H1 (cell line): Measurements from ENCODE around the gene MEIOSIN. TPM values are rescaled to one million over a fixed set of nuclear protein-coding genes. Genes with fewer than 3 reads are reported as not detected.

ENCODE experiments used
- CTCF ChIA-PET: fragments of 300-600 bp; sonication (Branson Sonifier 250); formaldehyde crosslinking; loops from one replicate; lab custom pipeline; 2021; ENCODE audit not compliant: partially characterized antibody; lab: Charles Lee
- POLR2A ChIA-PET: fragments of 300-600 bp; sonication (Branson Sonifier 250); formaldehyde crosslinking; loops from one replicate; lab custom pipeline; 2021; ENCODE audit warnings: inconsistent platforms; ENCODE audit not compliant: partially characterized antibody; lab: Charles Lee
- DNase-seq, 2 experiments: peaks; one replicate each; pipeline versions ENCODE4 v3.0.0 to v3.0.0-alpha.2; 2010 to 2022; ENCODE audit warnings: low spot score in 2 of 2, low read depth in 1 of 2, mixed read lengths in 1 of 2
- FAIRE-seq: peaks from 2 replicates; lab custom pipeline; 2011; peaks lifted over from hg19 to GRCh38; lab: Jason Lieb, UNC
- H2AFZ ChIP-seq: 2 replicates; pipeline ENCODE4 v1.8.1; 2012; ENCODE audit warnings: low read length, inconsistent platforms
- H2AK5ac ChIP-seq: 2 replicates; pipeline ENCODE4 v1.6.1; 2013; ENCODE audit warnings: low read depth, low read length
- H2BK120ac ChIP-seq: replicated peaks from 2 replicates; pipeline ENCODE3; 2013; ENCODE audit warnings: low read depth, low read length, inconsistent platforms
- H2BK12ac ChIP-seq: 2 replicates; pipeline ENCODE4 v1.6.1; 2013; ENCODE audit warnings: low read depth, low read length
- H2BK15ac ChIP-seq: 2 replicates; pipeline ENCODE4 v1.6.1; 2013; ENCODE audit warnings: low read length
- H2BK20ac ChIP-seq: 2 replicates; pipeline ENCODE4 v1.6.1; 2013; ENCODE audit warnings: low read length
- H2BK5ac ChIP-seq: 2 replicates; pipeline ENCODE4 v1.6.1; 2013; ENCODE audit warnings: low read depth, low read length
- H3K14ac ChIP-seq: 2 replicates; pipeline ENCODE4 v1.6.1; 2013; ENCODE audit warnings: inconsistent platforms; ENCODE audit not compliant: insufficient read length
- H3K18ac ChIP-seq: 2 replicates; pipeline ENCODE4 v1.6.1; 2013; ENCODE audit warnings: low read length; ENCODE audit errors: extremely low read depth
- H3K23ac ChIP-seq: 2 replicates; pipeline ENCODE4 v1.6.1; 2013; ENCODE audit warnings: inconsistent platforms; ENCODE audit not compliant: insufficient read length
- H3K23me2 ChIP-seq: 2 replicates; pipeline ENCODE4 v1.6.1; 2013; ENCODE audit warnings: low read depth, low read length
- H3K27ac ChIP-seq: 2 replicates; pipeline ENCODE4 v1.6.1; 2011; ENCODE audit warnings: low read depth, low read length, inconsistent platforms
- H3K27me3 ChIP-seq, 4 experiments: replicated peaks in 1 of 4; 1 replicate in 1 of 4; 2 replicates in 3 of 4; pipeline versions ENCODE4 v1.6.1 to v1.8.1; 2011 to 2013; ENCODE audit warnings: low read length in 3 of 4, mild to moderate bottlenecking in 3 of 4, inconsistent platforms in 2 of 4, mixed read lengths in 2 of 4, moderate library complexity in 1 of 4; ENCODE audit not compliant: control insufficient read depth in 3 of 4, insufficient read depth in 3 of 4; ENCODE audit errors: extremely low read depth in 1 of 4
- H3K36me3 ChIP-seq, 4 experiments: 2 replicates each; pipeline versions ENCODE4 v1.6.1 to v1.8.1; 2011 to 2013; ENCODE audit warnings: mild to moderate bottlenecking in 4 of 4, low read length in 3 of 4, moderate library complexity in 2 of 4, control low read depth in 1 of 4, inconsistent platforms in 1 of 4; ENCODE audit not compliant: insufficient read depth in 4 of 4, control insufficient read depth in 2 of 4
- H3K4ac ChIP-seq: replicated peaks from 2 replicates; pipeline ENCODE3; 2013; ENCODE audit warnings: low read length, low read depth, mixed read lengths, inconsistent platforms; ENCODE audit not compliant: insufficient read length
- H3K4me1 ChIP-seq, 4 experiments: replicated peaks in 1 of 4; 1 replicate in 1 of 4; 2 replicates in 3 of 4; pipeline versions ENCODE4 v1.6.1 to v1.8.1; 2011 to 2013; ENCODE audit warnings: low read length in 3 of 4, inconsistent platforms in 2 of 4, mixed read lengths in 1 of 4; ENCODE audit not compliant: insufficient read depth in 4 of 4, control insufficient read depth in 3 of 4
- H3K4me2 ChIP-seq, 2 experiments: 2 replicates each; pipeline versions ENCODE4 v1.6.1 to v1.8.1; 2011 to 2013; ENCODE audit warnings: low read depth in 2 of 2, low read length in 2 of 2, control low read depth in 1 of 2, inconsistent platforms in 1 of 2, mild to moderate bottlenecking in 1 of 2; ENCODE audit not compliant: insufficient read depth in 1 of 2
- H3K4me3 ChIP-seq, 4 experiments: fragments of 200-600, 300-600 bp in 1 of 4; sonication (generic), shearing (Covaris generic), sonication (Bioruptor Twin) in 1 of 4; 2 replicates each; pipeline versions ENCODE4 v1.5.1 to v1.8.1; 2011 to 2016; ENCODE audit warnings: low read length in 4 of 4, low read depth in 3 of 4, control low read depth in 2 of 4, inconsistent platforms in 2 of 4, mild to moderate bottlenecking in 2 of 4, mixed read lengths in 1 of 4, moderate library complexity in 1 of 4; ENCODE audit not compliant: insufficient read depth in 2 of 4; ENCODE audit errors: extremely low read depth in 1 of 4
- H3K56ac ChIP-seq: replicated peaks from 2 replicates; pipeline ENCODE3; 2013; ENCODE audit warnings: low read depth, mild to moderate bottlenecking, mixed read lengths, low read length, inconsistent platforms; ENCODE audit not compliant: insufficient read length
- H3K79me1 ChIP-seq: 2 replicates; pipeline ENCODE4 v1.6.1; 2013; ENCODE audit warnings: low read depth, low read length, control low read depth
- H3K79me2 ChIP-seq, 2 experiments: 2 replicates each; pipeline versions ENCODE4 v1.6.1 to v1.8.1; 2012 to 2013; ENCODE audit warnings: low read length in 2 of 2, mild to moderate bottlenecking in 2 of 2, inconsistent platforms in 1 of 2; ENCODE audit not compliant: insufficient read depth in 2 of 2, control insufficient read depth in 1 of 2
- H3K9ac ChIP-seq, 4 experiments: replicated peaks in 1 of 4; 1 replicate in 1 of 4; 2 replicates in 3 of 4; pipeline versions ENCODE4 v1.6.1 to v1.8.1; 2011 to 2013; ENCODE audit warnings: low read depth in 3 of 4, low read length in 3 of 4, control low read depth in 2 of 4, mild to moderate bottlenecking in 2 of 4, moderate library complexity in 2 of 4, inconsistent platforms in 1 of 4; ENCODE audit errors: extremely low read depth in 1 of 4
- H3K9me3 ChIP-seq, 2 experiments: 2 replicates each; pipeline versions ENCODE4 v1.6.1 to v1.8.1; 2012 to 2013; ENCODE audit warnings: mild to moderate bottlenecking in 2 of 2, moderate library complexity in 2 of 2, control low read depth in 1 of 2, inconsistent platforms in 1 of 2, low read depth in 1 of 2, low read length in 1 of 2, mixed read lengths in 1 of 2; ENCODE audit not compliant: insufficient read depth in 2 of 2
- H4K20me1 ChIP-seq, 2 experiments: replicated peaks in 1 of 2; 2 replicates each; pipeline versions ENCODE3 to v1.8.1; 2011 to 2013; ENCODE audit warnings: inconsistent platforms in 2 of 2, low read length in 2 of 2, mild to moderate bottlenecking in 1 of 2; ENCODE audit not compliant: insufficient read depth in 2 of 2, control insufficient read depth in 1 of 2
- H4K5ac ChIP-seq: 2 replicates; pipeline ENCODE4 v1.6.1; 2013; ENCODE audit warnings: low read length, low read depth, mixed read lengths, inconsistent platforms; ENCODE audit not compliant: insufficient read length
- H4K8ac ChIP-seq: 2 replicates; pipeline ENCODE4 v1.8.0; 2013; ENCODE audit warnings: mild to moderate bottlenecking, moderate library complexity, low read length, inconsistent platforms; ENCODE audit not compliant: insufficient read depth; ENCODE audit errors: extremely low read depth
- H4K91ac ChIP-seq: replicated peaks from 2 replicates; pipeline ENCODE3; 2013; ENCODE audit warnings: low read length, mixed read lengths, inconsistent platforms; ENCODE audit not compliant: insufficient read length
- CEBPB ChIP-seq: IDR thresholded peaks from 2 replicates; pipeline ENCODE4 v1.6.1; 2012; ENCODE audit warnings: low read depth, low read length
- GTF2F1 ChIP-seq: IDR thresholded peaks from 2 replicates; pipeline ENCODE4 v1.6.1; 2012; ENCODE audit warnings: low read depth, low read length, improper control_type of control experiment, borderline replicate concordance
- SIN3A ChIP-seq, 2 experiments: IDR thresholded peaks in 1 of 2; conservative IDR thresholded peaks in 1 of 2; 2 replicates each; pipeline ENCODE4 v1.6.1; 2011 to 2012; ENCODE audit warnings: low read length in 2 of 2, improper control_type of control experiment in 1 of 2, low read depth in 1 of 2, mild to moderate bottlenecking in 1 of 2
- TEAD4 ChIP-seq: IDR thresholded peaks from 2 replicates; pipeline ENCODE4 v1.6.1; 2012; ENCODE audit warnings: low read depth, low read length, inconsistent platforms, mixed read lengths
- USF2 ChIP-seq: IDR thresholded peaks from 2 replicates; pipeline ENCODE4 v1.6.1; 2011; ENCODE audit warnings: low read length, improper control_type of control experiment
- ZNF274 ChIP-seq: IDR thresholded peaks from 2 replicates; pipeline ENCODE4 v1.7.0; 2012; ENCODE audit warnings: low read length, borderline replicate concordance; ENCODE audit errors: extremely low read depth
- WGBS, 2 experiments: shearing (Covaris generic) in 1 of 2; methylation state at CpG; one replicate each; pipeline versions ENCODE4 v1.1.6 to v1.1.7; 2013 to 2015; ENCODE audit warnings: low lambda C conversion rate in 2 of 2, mixed read lengths in 2 of 2, inconsistent platforms in 1 of 2, low coverage in 1 of 2, missing lambda C conversion rate in 1 of 2; ENCODE audit not compliant: insufficient replicate concordance in 2 of 2, insufficient coverage in 1 of 2, insufficient read length in 1 of 2; ENCODE audit errors: extremely low coverage in 1 of 2, missing lambda C conversion rate in 1 of 2; 5-methylcytosine and 5-hydroxymethylcytosine counted together
- polyA plus RNA-seq, 7 experiments: library from polyadenylated mRNA; depleted of rRNA in 3 of 7; stranded (reverse) in 5 of 7; unstranded in 2 of 7; fragments of >200 nt in 5 of 7; fragments of 200-250 nt in 2 of 7; gene quantifications; 1 replicate in 5 of 7; 2 replicates in 1 of 7; 4 replicates in 1 of 7; pipeline versions ENCODE4 v1.2.1 to v1.2.3, GENCODE V29; 2011 to 2013; ENCODE audit warnings: missing spikeins in 2 of 7, mixed read lengths in 2 of 7
- total RNA-seq: library from RNA; stranded (reverse); fragmentation: NEBNext Ultra II Directional; extraction: Animal tissue kit (Norgen Biotek cat#: 25700); gene quantifications from 2 replicates; pipeline ENCODE4 v1.2.1, GENCODE V29; 2021

The MEIOSIN gene
- total and polyA plus RNA-seq, 2 of the 8 experiments (the other 6 are each of a cell fraction or from before 2014, with no cell fraction given): 0.11 TPM; not detected in 1

- no peak overlapping the region for H3K56ac ChIP-seq
- no peaks in the 10 kb centered on the region for H3K4me1 ChIP-seq
- no peak overlapping the region for H2AFZ ChIP-seq
- H3K79me2 ChIP-seq: no peaks in the 10 kb centered on the region
- H4K91ac ChIP-seq: no peak overlapping the region
- FAIRE-seq (no peak), DNase-seq (no peak)
- H3K27me3 ChIP-seq: no peaks in the 10 kb centered on the region; a peak in 1 of 7 replicates
- H4K8ac ChIP-seq: no peak overlapping the region
- H4K20me1 ChIP-seq: no peaks in the 10 kb centered on the region
- H2BK5ac ChIP-seq: no peak overlapping the region
- POLR2A ChIA-PET: interaction anchor here (12.9 kb wide), 1 partner anchor 23 kb away, joined by 153 read pairs; the partner anchor contains the start of gene SIX5
- no peaks in the 10 kb centered on the region for H3K9me3 ChIP-seq
- no peak overlapping the region for H3K9ac ChIP-seq
- H2BK12ac ChIP-seq: no peak overlapping the region
- no peaks in the 10 kb centered on the region for H3K23me2 ChIP-seq
- H3K4me2 ChIP-seq: no peak overlapping the region
- H2AK5ac ChIP-seq: no peak overlapping the region
- no peak overlapping the region for H3K4ac ChIP-seq
- H3K18ac ChIP-seq: no peak overlapping the region
- CTCF ChIA-PET: no interaction called here
- TF ChIP-seq SIN3A (conservative IDR thresholded peaks at IDR 0.05 in 1 of 2, IDR thresholded peaks at IDR 0.05 in 1 of 2; ENCODE audit: low read depth in 1 of 2, low read length in 2 of 2) (no peak), USF2 (no peak), CEBPB (no peak), TEAD4 (no peak), GTF2F1 (no peak), ZNF274 (no peak)
- H3K23ac ChIP-seq: no peak overlapping the region
- no peak overlapping the region for H2BK20ac ChIP-seq
- H4K5ac ChIP-seq: no peak overlapping the region
- no peak overlapping the region for H3K4me3 ChIP-seq
- no peaks in the 10 kb centered on the region for H3K79me1 ChIP-seq
- H2BK120ac ChIP-seq: no peak overlapping the region
- 86% methylated on average over 5 of the region's 5 CpGs; no CpG with 5 or more reads in 1 of the 2 experiments for WGBS, 2 experiments
- no peak overlapping the region for H3K27ac ChIP-seq
- H3K14ac ChIP-seq: no peak overlapping the region
- H2BK15ac ChIP-seq: 0 out of 2 replicates have a peak overlapping the region, but pooled peaks have one; percentile 2
- no peaks in the 10 kb centered on the region for H3K36me3 ChIP-seq
Observed at GRCh38 chr19:45747513-45747912, 14.3 kb downstream of the MEIOSIN start.
